Osteocyte (in vitro differentiated cells): ENCODE measurements around the gene KEAP1. TPM values are rescaled to one million over a fixed set of nuclear protein-coding genes. Genes with fewer than 3 reads are reported as not detected.
"Not testable (repeated sequence)": the region's sequence is repeated elsewhere in the genome, so short reads cannot be mapped to it uniquely, and the experiment has no call there.

Experiments
- DNase-seq: peaks from one replicate; pipeline ENCODE4 v3.0.0; 2021; ENCODE audit warnings: mixed read lengths; ENCODE audit not compliant: unreplicated experiment; ENCODE audit errors: extremely low spot score
- H3K27ac Mint-ChIP-seq: one replicate; pipeline ENCODE4 v1.8.0; 2021; ENCODE audit warnings: mild to moderate bottlenecking, mixed read lengths; ENCODE audit not compliant: unreplicated experiment
- H3K27me3 Mint-ChIP-seq: one replicate; pipeline ENCODE4 v1.8.0; 2021; ENCODE audit warnings: mixed read lengths; ENCODE audit not compliant: unreplicated experiment
- H3K36me3 Mint-ChIP-seq: one replicate; pipeline ENCODE4 v1.8.0; 2021; ENCODE audit warnings: mixed read lengths; ENCODE audit not compliant: unreplicated experiment
- H3K4me1 Mint-ChIP-seq: one replicate; pipeline ENCODE4 v1.8.0; 2021; ENCODE audit warnings: mixed read lengths; ENCODE audit not compliant: unreplicated experiment
- H3K4me3 Mint-ChIP-seq: one replicate; pipeline ENCODE4 v1.8.0; 2021; ENCODE audit warnings: mild to moderate bottlenecking, moderate library complexity, mixed read lengths; ENCODE audit not compliant: unreplicated experiment
- H3K9me3 Mint-ChIP-seq: one replicate; pipeline ENCODE4 v1.8.0; 2021; ENCODE audit warnings: mixed read lengths; ENCODE audit not compliant: unreplicated experiment
- long read RNA-seq: library from polyadenylated mRNA; unstranded; transcript quantifications from one replicate; pipeline ENCODE4 v2.0.0, GENCODE V29; 2021
- total RNA-seq: library from RNA; stranded (reverse); gene quantifications from 2 replicates; pipeline ENCODE4 v1.2.1, GENCODE V29; 2021
- TF ChIP-seq, protein P1 (sequence below): fragments of 200-600 bp; sonication (generic); IDR thresholded peaks from 2 replicates; pipeline ENCODE4 v1.5.0; 2021; ENCODE audit warnings: antibody characterized with exemption, mild to moderate bottlenecking, moderate library complexity

KEAP1 gene
- total RNA-seq, result 80.1 and 80.9 TPM in 2 replicates
- long read RNA-seq, transcript KEAP1-202 (6 exons, 2,648 nt), result major isoform, 112 of 154 reads
- long read RNA-seq, transcript KEAP1-201 (6 exons, 2,955 nt), result minor isoform, 8 of 154 reads
- long read RNA-seq, partial matches to known transcripts, result 29 of 154 reads
- long read RNA-seq, other reads (novel, unspliced or antisense), result 5 of 154 reads

DNA sequence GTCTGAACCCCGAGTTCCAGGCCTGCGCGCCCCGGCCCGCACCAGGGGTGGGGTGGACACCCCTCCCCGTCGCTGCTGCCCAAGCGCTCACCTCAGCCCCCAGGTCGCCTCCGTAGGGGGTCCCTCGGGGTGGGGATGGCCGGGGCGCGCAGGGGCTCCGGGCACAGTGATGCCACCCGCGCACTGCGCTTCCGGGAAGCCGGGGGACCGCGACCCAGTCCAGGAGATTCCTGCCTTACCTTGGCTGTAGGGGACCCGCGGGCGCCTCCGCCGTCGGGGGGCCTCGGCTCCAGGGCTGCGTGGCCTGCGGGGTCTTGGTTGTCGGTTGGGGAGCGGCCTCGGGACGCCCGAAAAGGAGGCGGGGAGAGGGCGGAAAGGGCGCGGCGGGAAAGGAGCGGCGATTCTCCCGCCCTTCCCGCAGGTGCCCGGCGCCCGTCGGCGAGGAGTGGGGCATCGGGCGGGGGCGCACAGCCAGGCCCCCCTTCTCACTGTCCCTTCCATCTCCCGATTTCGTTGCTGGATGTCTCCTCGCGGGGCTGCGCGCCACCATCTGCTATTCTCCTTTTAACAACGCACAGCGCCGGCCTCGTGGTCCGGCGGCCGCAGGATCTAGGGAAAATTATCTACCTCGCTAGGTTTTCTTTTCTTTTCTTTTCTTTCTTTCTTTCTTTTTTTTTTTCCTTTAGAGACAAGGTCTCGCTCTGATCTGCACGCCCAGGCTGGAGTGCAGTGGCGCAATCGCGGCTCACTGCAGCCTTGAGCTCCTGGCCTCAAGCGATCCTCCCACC, at the start of gene KEAP1:
Gene KEAP1, minus strand, starts transcription at position 355 of the 788 bp plus-strand sequence. CDS start 3,323 bp downstream, outside the sequence.
- Mint-ChIP-seq H3K36me3 (peaks cover 9% of the 10 kb centered on the region), H3K4me1 (peaks cover 23% of the 10 kb centered on the region), H3K27ac (peak within 1 kb of the TSS; percentile 91), H3K9me3 (no peaks in the 10 kb centered on the region), H3K27me3 (no peaks in the 10 kb centered on the region), H3K4me3 (peak within 1 kb of the TSS; percentile 88)
- TF ChIP-seq, protein P1, sequence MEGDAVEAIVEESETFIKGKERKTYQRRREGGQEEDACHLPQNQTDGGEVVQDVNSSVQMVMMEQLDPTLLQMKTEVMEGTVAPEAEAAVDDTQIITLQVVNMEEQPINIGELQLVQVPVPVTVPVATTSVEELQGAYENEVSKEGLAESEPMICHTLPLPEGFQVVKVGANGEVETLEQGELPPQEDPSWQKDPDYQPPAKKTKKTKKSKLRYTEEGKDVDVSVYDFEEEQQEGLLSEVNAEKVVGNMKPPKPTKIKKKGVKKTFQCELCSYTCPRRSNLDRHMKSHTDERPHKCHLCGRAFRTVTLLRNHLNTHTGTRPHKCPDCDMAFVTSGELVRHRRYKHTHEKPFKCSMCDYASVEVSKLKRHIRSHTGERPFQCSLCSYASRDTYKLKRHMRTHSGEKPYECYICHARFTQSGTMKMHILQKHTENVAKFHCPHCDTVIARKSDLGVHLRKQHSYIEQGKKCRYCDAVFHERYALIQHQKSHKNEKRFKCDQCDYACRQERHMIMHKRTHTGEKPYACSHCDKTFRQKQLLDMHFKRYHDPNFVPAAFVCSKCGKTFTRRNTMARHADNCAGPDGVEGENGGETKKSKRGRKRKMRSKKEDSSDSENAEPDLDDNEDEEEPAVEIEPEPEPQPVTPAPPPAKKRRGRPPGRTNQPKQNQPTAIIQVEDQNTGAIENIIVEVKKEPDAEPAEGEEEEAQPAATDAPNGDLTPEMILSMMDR, result no peak
- DNase-seq, result no peak

DNA sequence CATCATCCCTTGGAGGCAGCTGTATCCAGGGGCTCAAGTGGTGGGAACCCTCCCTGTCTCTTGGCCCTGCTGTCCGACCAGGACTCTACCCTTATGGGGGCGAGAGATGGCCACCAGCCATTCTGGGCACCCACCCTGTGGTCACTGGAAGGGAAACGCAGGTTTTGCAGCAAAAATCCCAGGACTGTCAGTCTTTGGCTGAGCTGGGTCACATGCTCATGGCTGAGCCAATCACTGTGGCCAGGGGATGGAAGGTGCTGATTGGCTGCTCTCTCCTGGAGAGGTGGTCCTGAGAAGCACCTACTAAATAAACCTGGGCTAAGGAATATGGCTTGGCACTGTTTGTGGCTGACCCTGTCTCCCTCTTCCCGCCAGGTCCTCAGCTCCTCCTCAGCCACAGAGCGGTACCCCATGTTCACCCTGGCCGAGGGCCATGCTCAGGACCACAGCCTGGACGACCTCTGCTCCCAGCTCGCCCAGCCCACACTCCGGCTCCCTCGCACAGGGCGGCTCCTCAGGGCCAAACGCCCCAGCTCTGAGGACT, 49.4 kb upstream of the KEAP1 start:
- Mint-ChIP-seq H3K4me3 (no peak overlapping the region), H3K9me3 (no peaks in the 10 kb centered on the region), H3K27me3 (no peaks in the 10 kb centered on the region), H3K4me1 (no peaks in the 10 kb centered on the region), H3K27ac (no peak overlapping the region), H3K36me3 (peaks cover 28% of the 10 kb centered on the region)
- DNase-seq, result no peak
- TF ChIP-seq, protein P1, result no peak

DNA sequence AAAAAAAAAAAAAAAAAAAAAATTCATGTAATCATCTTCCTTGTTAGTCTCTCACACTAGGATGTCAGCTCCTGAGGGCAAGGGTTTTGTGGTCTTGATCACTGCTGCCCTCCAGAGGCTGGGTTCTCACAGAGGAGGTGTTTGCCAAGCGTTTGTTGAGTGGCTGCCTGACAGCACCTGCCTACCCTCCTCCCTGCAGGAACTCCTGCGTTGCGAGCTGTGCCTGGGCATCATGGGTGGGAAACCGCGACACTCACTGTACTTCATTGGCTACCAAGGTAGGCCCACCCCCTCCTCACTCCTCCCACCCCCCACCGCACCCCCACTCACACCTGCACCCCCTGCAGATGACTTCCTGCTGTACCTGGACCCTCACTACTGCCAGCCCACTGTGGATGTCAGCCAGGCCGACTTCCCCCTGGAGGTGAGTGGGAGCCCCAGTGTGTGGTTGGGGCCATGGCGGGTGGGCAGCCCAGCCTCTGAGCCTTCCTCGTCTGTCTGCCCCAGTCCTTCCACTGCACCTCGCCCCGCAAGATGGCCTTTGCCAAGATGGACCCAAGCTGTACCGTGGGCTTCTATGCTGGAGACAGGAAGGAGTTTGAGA, 48.6 kb upstream of the KEAP1 start:
- TF ChIP-seq, protein P1, result peak; percentile 31
- H3K27ac Mint-ChIP-seq, result no peak overlapping the region
- H3K9me3 Mint-ChIP-seq, result no peaks in the 10 kb centered on the region
- no peaks in the 10 kb centered on the region for H3K4me1 Mint-ChIP-seq
- no peak for DNase-seq
- no peak overlapping the region for H3K4me3 Mint-ChIP-seq
- no peaks in the 10 kb centered on the region for H3K27me3 Mint-ChIP-seq
- H3K36me3 Mint-ChIP-seq, result peaks cover 30% of the 10 kb centered on the region

DNA sequence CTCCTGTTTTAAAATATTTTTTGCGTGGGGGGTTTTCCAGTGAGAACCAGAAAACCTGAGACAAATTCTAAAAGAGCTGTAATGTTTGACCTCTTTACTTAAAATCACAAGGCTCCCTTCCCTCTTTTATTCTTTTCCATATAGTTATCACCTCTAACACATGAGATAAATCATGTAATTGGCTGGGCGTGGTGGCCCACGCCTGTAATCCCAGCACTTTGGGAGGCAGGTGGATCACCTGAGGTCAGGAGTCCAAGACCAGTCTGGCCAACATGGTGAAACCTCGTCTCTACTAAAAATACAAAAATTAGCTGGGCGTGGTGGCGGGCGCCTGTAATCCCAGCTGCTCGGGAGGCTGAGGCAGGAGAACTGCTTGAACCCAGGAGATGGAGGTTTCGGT, 47.9 kb upstream of the KEAP1 start:
- not testable (repeated sequence) for H3K27ac Mint-ChIP-seq, DNase-seq, H3K4me1 Mint-ChIP-seq, H3K9me3 Mint-ChIP-seq, H3K4me3 Mint-ChIP-seq, H3K27me3 Mint-ChIP-seq
- H3K36me3 Mint-ChIP-seq, result peaks cover 30% of the 10 kb centered on the region

DNA sequence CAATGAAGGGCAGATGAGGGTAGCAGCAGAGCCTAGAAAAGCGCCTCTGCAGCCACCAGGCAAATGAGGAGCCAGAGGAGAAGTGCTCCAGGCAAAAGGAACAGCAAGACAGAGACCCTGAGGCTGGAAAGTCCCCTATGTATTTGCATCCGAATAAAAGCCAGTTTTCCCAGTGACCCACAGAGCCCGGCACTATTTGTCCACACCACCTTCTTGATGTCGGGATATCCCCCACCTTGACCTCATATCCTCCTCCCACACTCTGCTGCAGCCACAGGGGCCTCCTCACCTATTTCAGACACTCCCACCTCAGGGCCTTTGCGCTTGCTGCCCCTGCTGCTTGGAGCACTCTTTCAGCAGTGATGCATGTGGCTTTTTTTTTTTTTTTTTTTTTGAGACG, 47.2 kb upstream of the KEAP1 start:
- Mint-ChIP-seq H3K36me3 (peaks cover 30% of the 10 kb centered on the region), H3K27ac (no peak overlapping the region), H3K9me3 (no peaks in the 10 kb centered on the region), H3K27me3 (no peaks in the 10 kb centered on the region), H3K4me1 (peaks cover under 1% of the 10 kb centered on the region), H3K4me3 (no peak overlapping the region)
- TF ChIP-seq, protein P1, result no peak
- DNase-seq, result no peak
